HG03439 (cell line): Measurements from ENCODE around the gene ADK.

Experiments used
- ATAC-seq: cut with Tn5 transposase; IDR thresholded peaks from one replicate; pipeline ENCODE4 v1.9.1; 2021; ENCODE audit warnings: mild to moderate bottlenecking, moderate library complexity; ENCODE audit not compliant: unreplicated experiment

The ADK gene

DNA sequence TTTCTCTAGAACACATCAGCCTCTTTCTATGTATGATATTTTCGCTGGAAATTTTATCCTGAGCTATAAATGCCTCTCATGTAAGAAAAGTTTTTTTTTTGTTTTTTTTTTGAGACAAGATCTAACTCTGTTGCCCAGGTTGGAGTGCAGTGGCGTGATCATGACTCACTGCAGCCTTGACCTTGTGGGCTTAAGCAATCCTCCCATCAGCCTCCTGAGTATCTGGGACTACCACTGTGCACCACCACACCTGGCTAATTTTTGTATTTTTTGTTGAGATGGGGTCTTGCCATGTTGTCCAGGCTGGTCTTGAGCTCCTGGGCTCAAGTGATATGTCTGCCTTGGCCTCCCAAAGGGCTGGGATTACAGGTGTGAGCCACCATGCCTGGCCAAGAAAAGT lies 80.4 kb downstream of the ADK start:
- no peak for ATAC-seq

DNA sequence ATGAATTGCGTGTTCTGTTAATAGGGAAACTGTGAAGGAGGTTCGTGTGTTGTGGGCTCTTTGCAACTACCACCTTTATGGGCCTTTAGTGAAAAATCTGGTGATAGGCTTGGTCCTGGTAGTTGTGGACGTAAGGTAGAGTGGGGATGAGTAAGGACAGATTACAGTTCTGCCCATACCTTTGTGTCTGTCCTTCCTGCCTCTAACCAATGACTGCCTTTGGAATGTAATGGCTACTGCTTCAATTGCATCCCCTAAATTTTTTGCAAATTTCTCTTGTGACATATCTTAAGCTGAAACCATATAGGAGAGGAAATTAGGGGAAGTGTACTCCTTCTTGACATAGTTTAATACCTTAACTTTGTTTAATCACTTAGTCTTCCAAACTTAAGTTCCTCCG lies 82.3 kb downstream of the ADK start:
- ATAC-seq: no peak

DNA sequence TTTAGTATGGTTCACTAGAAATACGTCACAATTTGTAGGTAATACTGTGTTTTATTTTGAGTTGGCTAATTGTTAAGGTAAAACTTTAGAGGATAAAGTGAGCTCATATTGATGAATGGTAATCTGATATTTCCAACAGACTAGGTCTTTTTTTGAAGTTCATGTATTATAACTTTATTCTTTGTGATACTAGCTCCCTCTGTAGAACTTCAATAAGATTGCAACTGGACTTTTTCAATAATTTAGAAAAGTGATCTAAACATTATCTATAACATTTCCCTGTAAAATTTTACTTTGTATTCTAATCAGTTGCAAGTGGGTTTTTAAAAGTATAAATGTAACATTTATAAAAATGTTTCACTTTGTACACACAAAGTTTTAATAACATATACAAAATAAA lies 83.5 kb downstream of the ADK start:
- no peak for ATAC-seq

DNA sequence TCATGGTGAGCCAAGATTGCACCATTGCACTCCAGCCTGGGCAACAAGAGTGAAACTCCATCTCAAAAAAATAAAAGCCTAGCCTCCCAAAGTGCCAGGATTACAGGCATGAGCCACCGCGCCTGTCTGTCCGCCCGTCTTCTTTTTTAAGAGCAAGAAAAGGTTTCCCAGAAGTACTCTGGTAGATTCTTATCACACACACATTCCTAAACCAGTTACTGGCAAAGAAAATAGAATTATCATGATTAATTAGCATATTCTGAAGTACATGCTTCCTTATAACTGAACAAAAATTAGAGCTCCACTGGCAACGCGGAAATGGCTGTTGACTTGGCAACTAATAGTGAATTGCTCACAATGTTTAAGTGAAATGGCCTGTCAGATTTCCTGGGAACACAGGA lies 87.0 kb downstream of the ADK start:
- no peak for ATAC-seq

DNA sequence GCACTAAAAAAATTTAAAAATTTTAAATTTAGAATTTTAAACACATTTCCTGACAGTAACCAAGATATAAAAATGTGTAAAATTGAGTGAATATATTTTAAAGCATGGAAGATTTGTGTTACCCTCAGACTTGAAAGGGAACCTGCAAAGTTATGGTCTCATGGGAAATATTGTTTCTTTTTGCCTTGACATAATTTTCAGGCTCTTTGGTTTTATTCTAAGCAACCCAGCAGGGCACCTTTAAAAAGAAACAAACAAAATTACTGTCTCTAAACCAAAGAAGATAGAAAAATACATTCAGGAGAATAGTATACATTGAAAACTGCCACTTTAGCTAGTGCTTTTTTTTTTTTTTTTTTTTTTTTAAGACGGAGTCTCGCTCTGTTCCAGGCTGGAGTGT lies 87.5 kb downstream of the ADK start:
- no peak for ATAC-seq

DNA sequence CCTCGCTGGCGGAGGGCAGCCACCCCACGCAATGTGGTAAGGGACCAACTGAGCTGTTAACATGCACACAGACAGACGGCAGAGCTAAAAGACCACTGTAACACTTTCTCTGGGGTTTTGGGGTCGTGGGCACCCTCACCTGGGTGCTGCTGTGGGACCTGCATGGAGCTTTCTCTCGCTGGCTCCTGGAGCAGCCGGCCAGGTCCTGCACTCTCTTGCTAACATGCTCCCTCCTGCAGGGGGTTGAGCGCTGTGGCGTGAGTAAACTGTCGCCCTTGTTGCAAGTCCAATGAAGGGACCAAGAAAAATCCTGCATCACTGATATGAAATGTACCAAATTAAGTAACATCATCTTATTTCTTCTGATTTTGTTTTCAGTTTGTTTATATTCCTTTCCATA lies 92.0 kb downstream of the ADK start:
- ATAC-seq: no peak

DNA sequence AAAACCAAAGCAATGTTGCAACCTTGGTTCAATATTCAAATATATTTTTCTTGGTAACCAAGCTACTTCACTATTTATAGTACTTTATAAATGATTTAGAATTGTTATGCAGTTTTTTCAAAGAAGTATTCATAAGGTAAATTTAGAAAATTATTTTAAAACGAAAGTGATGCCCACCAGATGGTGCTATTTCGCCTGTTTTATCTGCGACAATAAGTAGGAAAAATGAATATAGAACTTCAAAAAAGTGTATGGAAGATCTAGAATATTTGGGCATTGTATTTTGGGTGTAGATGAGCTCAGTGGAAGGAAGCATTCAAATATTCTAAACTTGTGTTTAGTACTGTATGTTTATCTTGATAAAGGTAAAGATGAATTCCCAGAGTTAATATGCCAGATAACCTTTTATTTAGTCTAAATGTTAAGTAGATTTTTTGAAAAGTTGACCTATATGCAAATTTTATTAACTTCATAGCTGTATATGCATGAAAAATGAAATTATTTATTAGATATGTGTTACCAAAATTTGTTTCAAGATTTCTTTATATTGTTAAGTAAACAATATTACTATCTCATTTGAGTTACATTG lies 93.2 kb downstream of the ADK start:
- ATAC-seq: no peak

DNA sequence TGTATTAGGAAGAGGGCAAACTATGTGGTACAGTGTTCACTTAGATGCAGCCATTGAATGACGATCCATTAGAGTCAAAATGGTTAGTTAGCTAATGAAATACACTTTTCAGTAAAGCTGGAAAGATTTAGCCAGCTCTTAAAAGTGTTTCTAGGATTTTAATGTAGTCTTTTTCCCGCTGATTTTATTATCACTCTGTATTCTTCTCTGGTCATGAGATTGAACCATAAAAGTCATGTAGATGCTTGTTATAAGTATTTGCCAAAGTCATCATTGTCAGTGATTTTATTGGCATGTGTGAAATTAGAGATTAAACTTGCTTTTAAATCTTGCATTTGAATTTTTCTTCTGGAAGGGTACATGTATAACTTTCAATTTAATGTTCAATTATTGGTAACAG lies 93.8 kb downstream of the ADK start:
- ATAC-seq: no peak

DNA sequence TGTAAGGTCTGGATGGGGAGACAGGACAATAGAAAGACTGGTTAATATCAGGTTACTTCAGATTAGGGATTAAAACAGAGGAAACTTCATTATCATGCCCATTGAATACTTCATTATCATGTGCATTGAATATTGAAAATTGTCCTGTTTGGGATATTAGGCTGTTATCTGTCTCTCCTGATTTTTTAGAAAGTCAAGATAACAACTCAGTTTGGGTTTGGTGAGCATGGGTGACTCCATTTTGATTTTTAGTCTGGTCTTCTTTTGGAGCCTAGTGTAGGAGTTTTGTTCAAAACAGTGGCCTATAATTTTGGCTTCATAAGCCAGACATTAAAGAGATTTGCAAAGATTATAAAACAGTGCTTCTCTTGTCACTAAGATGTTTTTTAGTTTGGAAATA lies 95.5 kb downstream of the ADK start:
- no peak for ATAC-seq

DNA sequence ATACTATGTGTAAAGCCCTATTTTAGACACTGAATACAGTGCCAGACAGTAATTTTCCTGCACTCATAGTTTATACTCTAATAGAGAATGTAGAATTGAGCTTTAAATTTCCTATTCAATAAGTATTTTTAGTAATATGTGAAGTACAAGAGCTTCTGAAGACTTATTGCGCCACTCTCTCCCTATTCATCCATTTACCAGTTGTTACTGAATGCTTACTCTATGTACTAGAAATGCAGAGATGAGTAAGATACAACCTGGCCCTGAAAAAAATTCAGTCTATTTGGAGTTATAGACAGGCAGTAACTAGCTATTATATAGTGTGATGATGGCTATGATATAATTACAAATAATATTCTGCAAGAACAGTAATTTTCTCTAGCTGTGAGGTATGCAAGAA lies 98.8 kb downstream of the ADK start:
- no peak for ATAC-seq

DNA sequence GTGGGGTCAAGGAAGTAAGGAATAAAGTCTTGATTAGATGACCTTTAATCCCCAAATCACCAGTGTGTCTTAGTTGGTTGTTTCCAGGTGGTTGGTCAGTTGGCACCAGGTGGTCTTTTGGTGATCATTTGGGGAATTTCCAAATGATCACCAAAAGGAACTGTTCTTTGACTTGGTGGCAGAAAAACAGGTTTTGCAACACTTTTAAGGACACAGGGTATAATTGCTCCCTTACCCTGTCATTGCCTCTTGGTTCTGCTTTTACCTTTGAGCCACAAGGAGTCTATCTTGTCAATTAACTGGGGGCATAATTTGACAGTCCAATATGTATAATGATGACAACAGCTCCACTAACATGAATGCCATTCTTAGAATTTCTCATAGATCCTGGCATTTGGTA lies 104.2 kb downstream of the ADK start:
- ATAC-seq: no peak

DNA sequence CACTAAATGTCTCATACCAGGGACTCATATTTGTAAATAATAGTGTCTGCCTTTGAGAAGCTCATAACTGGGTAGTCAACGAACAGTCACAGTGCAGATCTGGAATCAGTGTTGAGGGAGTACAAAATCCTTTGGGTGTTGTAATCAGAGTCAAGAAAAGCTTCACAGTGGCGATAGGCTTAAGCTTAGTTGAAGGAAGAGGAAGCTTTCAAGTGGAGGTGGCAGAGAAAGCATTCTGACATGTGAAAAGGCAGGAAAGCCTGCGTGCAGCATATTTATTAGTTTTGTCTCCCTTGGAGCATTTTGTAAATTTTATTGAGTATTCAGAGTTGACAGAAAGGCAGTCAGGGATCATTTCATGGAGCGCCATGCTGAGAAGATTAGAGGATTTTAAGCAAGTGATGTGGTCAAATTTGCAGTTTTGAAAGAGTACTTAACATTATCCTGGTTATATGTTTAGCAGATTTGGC lies 104.9 kb downstream of the ADK start:
- no peak for ATAC-seq

DNA sequence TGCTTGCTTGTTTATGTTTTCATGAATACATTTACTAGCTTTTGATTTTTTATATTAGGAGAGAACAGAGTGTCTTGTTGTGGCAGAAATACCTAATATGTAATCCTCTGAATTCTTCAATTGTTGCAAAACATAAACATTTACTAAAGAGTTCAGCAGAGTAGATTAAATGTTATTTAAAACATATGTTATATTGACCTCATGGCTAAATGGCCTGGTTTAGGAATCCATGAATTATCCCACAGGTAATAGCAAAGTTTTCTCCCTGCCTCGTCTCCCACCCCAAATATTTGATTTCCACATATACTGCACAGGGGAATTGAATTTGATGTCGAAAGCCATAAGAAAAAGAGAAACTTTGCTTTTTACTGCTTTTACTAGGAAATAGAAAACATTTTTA lies 111.8 kb downstream of the ADK start:
- no peak for ATAC-seq

DNA sequence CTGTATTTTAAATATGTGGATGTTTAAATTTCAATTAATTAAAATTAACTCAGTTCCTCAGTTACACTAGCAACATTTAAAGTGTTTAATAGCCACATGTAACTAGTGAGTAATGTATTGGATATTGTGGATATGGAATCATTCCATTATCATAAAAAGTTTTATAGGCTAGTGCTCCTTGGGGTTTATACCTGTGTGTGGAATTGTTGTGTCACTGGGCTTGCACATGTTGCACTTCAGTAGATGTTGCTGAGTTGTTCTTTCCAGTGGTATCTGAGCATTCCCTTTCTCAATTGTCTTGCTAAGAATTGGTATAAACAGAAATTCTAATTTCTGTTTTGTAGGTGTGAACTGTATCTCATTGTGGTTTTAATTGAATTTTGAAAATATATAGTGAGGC lies 113.0 kb downstream of the ADK start:
- ATAC-seq: no peak

DNA sequence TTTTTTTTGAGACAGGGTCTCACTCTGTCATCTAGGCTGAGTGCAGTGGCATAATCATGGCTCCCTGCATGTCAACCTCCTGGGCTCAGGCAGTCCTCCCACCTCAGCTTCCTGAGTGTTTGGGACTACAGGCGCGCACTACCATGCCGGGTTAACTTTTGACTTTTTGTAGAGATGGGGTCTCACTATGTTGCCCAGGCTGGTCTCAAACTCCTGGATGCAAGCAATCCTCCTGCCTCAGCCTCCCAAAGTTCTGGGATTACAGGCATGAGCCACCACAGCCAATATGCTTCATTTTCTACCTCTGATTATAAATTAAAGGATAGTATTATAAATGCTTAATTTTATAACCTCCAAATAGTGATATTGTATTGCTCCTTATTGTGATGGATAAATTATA lies 121.3 kb downstream of the ADK start:
- no peak for ATAC-seq

DNA sequence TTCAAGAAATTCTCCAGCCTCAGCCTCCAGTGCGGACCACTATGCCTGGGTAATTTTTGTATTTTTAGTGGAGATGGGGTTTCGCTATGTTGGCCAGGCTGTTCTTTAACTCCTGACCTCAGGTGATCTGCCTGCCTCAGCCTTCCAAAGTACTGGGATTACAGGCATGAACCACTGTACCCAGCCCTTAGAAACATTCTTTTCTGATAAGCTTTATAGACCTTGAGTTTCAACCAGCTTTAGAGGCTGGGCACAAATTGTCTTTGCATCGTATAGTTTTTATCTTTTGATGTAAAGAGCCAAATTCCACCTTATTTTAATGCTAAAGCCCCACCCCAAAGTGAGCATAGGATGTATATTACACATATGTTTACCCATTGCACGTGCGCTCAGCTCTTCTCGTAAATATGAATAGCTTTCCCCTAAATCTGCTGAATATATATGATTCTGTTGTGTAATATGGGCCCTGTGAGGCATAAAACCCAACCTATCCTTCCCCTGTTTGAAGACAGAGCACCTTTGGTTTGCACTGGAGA lies 124.8 kb downstream of the ADK start:
- no peak for ATAC-seq

DNA sequence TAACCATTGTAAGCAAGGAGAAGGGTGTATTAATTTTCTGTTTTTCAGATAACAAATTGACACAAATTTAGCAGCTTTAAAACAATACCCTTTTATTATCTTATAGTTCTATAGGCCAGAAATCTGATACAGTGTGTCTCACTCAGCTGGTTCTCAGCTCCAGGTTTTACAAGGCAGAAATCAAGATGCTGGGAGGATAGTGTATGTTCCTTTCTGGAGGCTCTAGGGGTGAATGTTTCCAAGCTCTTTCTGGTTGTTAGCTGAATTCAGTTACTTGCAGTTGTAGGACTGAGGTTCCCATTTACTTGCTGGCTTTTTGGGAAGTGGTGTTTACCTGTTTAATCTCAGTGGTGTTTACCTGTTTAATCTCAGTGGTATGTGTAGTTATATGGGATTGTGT lies 125.4 kb downstream of the ADK start:
- no peak for ATAC-seq

DNA sequence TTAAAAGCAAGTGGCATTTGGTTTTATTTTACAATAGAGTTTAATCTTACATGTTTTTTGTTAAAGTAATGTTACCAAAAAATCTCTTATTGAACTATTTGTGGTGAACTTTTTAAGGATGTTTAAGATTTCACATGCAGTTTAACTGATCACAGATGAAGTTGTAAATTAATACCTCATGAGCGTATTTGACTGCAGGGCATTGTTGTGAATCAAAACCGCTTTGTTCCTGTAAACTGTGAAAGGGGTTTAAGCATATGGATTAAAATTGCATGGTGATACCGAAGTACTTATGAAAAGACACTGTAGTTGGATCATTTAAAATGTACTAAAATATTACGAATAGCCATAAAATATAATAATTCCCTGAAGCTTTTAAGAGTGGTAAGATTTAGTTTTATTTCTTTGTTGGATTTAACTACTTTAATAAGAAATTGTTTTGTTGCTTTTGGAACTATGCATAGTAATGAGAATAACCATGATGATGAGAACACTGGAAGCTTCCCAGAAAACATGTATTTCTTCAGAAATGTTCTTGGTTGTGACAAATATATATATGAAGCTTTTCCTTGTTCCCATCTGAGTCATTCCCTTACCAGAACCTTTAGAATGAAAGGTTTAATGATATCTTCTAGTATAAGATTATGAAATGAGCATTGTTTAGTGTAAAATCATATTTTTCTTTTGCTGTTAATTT lies 131.3 kb downstream of the ADK start:
- ATAC-seq: no peak

DNA sequence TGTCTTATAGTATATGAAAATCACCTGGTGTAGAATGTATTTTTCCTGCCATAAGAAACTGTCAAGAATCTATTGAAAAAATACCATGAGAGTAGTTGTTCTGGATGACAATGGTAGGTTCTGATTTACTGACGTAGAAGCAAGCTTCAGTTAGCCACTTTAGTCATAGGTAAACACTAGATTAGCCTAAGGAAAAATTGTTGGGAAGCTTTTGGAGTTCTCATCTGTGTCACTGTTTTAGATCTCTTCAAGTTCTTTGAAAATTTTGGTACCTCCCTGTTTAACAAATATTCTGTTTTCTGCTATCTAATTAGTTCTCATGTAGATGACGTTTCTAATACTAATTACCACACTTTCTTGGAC lies 131.8 kb downstream of the ADK start:
- no peak for ATAC-seq

DNA sequence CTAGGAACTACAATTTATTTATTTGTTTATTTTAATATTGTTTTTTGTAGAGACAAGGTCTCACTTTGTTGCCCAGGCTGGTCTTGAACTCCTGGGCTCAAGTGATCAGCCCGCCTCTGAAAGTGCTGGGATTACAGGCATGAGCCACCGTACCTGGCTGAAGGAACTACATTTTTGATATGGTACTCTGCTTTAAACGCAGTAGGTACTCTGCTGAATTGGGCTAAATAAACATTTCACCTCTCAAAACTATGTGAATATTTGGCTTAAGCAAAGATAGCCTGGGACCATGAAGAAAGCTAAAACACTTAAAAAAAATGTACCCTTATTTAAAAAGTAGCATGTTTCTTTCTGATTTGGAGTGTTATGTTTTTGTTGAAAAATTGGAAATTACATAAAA lies 138.2 kb downstream of the ADK start:
- ATAC-seq: no peak

DNA sequence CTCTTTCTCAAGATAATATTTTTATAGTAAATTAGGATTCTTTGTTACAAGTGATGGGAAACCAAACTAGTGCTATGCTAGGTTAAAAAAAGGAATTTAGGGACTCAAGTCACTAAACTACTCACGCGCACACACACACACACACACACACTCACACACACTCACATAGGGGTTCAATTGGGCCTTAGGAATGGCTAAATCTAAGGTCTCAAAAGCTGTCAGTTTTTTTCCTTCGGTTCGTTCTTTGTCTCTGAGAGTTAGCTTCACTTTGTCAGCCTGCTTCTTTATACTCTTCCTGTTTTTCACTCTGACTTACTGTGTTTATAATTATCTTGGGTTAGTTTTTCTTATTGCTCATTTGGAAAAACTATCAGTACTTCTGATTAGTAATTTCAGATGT lies 138.9 kb downstream of the ADK start:
- no peak for ATAC-seq

DNA sequence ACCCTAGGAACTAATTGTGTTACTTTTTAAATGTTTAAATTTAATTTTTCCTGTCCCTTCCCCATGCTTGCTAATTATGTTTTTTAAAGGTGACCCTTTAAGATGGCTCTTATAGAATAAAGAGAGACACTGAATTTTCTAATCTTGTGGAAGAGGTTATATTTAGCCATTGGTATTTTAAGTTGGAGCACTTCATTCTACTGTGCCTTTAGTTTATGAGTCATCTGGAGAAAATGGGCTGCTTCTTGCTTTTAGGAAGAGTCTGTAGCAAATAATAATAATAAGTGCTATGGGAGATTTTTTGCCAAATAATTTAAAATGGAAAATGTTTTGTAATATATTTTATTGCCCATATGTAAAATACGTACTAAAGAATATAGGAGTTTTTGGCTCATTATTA lies 139.7 kb downstream of the ADK start:
- ATAC-seq: no peak

DNA sequence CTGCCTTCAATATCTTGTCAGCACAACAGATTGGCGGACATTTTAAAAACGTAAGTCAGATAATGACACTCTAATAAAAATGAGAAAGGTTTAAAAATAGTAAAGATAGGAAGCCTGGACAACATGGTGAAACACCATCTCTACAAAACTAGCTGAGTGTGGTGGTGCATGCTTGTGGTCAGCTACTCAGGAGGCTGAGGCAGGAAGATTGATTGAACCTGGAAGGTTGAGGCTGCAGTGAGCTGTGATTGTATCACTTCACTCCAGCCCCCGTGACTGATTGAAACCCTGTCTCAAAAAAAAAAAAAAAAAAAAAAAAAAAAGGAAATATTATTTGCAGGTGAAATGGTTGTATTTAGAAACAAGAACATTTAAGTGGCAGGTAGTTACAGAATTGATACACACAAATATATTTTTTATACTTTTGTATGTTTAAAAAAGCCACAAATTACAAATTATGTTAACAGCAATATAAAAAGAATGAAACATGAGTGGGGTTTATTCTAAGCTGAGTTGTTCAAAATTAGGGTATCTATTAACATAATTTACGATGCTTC lies 141.9 kb downstream of the ADK start:
- ATAC-seq: no peak
